ENCODE measurements around the gene ELK4. TPM values are rescaled to one million over a fixed set of nuclear protein-coding genes. Genes with fewer than 3 reads are reported as not detected.

The ELK4 gene
- total and polyA plus RNA-seq, 8 donors: 23.6 to 69.9 (median 26.9) TPM

GRCh38 chr1:205630651-205631009, 1.2 kb downstream of the ELK4 start:
- H3K4me3 ChIP-seq: peak overlapping the region; percentile 52 to 68
- no peaks in the 10 kb centered on the region for H3K9me3 ChIP-seq
- DNase-seq (no peak), ATAC-seq (no peak)
- peak overlapping the region; percentile 87 to 93 for H3K27ac ChIP-seq
- intact Hi-C loops (cut with DNase I): no loop called here
- no peak for TF ChIP-seq CTCF (IDR thresholded peaks at IDR 0.05)
- H3K27me3 ChIP-seq: no peaks in the 10 kb centered on the region
- H3K4me1 ChIP-seq: peaks cover 10 to 59% of the 10 kb centered on the region in 2 donors
- no peaks in the 10 kb centered on the region for H3K36me3 ChIP-seq

GRCh38 chr1:205630241-205630640, 1.6 kb downstream of the ELK4 start:
- H3K4me3 ChIP-seq: peak overlapping the region; percentile 52 to 68

GRCh38 chr1:205629751-205630150, 2.1 kb downstream of the ELK4 start:
- TF ChIP-seq CTCF (IDR thresholded peaks at IDR 0.05): no peak
- intact Hi-C loops (cut with DNase I): no loop called here
- no peak overlapping the region for H3K4me3 ChIP-seq
- peak overlapping the region; percentile 87 to 93 for H3K27ac ChIP-seq
- H3K27me3 ChIP-seq: no peaks in the 10 kb centered on the region
- DNase-seq (no peak), ATAC-seq (no peak)
- H3K9me3 ChIP-seq: no peaks in the 10 kb centered on the region
- H3K4me1 ChIP-seq: peaks cover 10 to 68% of the 10 kb centered on the region in 2 donors
- H3K36me3 ChIP-seq: no peaks in the 10 kb centered on the region

More at GRCh38 chr1:205630241-205630640, 1.6 kb downstream of the ELK4 start:
- peaks cover 10 to 63% of the 10 kb centered on the region in 2 donors for H3K4me1 ChIP-seq
- H3K27me3 ChIP-seq: no peaks in the 10 kb centered on the region
- H3K36me3 ChIP-seq: no peaks in the 10 kb centered on the region
- intact Hi-C loops (cut with DNase I): no loop called here
- H3K27ac ChIP-seq: peak overlapping the region; percentile 87 to 93
- H3K9me3 ChIP-seq: no peaks in the 10 kb centered on the region
- DNase-seq (peak in 2 of 4 donors; percentile 23 to 61), ATAC-seq (no peak)
- TF ChIP-seq CTCF (IDR thresholded peaks at IDR 0.05): no peak

GRCh38 chr1:205627956-205628355, 3.9 kb downstream of the ELK4 start:
- Histone ChIP-seq H3K9me3 (no peaks in the 10 kb centered on the region), H3K27me3 (no peaks in the 10 kb centered on the region), H3K4me1 (peaks cover 10 to 67% of the 10 kb centered on the region in 2 donors), H3K4me3 (no peak overlapping the region), H3K27ac (no peak overlapping the region), H3K36me3 (peaks cover 0 to 9% of the 10 kb centered on the region in 2 donors)
- DNase-seq (no peak), ATAC-seq (no peak)
- no peak for TF ChIP-seq CTCF (IDR thresholded peaks at IDR 0.05)
- intact Hi-C loops (cut with DNase I): no loop called here

- Histone ChIP-seq H3K36me3 (peaks cover 0 to 26% of the 10 kb centered on the region in 2 donors), H3K27me3 (no peaks in the 10 kb centered on the region), H3K27ac (no peak overlapping the region), H3K4me1 (peaks cover 10 to 59% of the 10 kb centered on the region in 2 donors), H3K4me3 (no peak overlapping the region), H3K9me3 (no peaks in the 10 kb centered on the region)
- no peak for TF ChIP-seq CTCF (IDR thresholded peaks at IDR 0.05)
- ATAC-seq: no peak
- intact Hi-C loops (cut with DNase I): no loop called here
- DNase-seq: no peak
Observed at GRCh38 chr1:205626216-205626615, 5.6 kb downstream of the ELK4 start.

Data from left lung (tissue), 10 donors.